Measurements from ENCODE around the gene ZNF283.
"Not testable (repeated sequence)": the region's sequence is repeated elsewhere in the genome, so short reads cannot be mapped to it uniquely, and the experiment has no call there.

The ZNF283 gene

DNA sequence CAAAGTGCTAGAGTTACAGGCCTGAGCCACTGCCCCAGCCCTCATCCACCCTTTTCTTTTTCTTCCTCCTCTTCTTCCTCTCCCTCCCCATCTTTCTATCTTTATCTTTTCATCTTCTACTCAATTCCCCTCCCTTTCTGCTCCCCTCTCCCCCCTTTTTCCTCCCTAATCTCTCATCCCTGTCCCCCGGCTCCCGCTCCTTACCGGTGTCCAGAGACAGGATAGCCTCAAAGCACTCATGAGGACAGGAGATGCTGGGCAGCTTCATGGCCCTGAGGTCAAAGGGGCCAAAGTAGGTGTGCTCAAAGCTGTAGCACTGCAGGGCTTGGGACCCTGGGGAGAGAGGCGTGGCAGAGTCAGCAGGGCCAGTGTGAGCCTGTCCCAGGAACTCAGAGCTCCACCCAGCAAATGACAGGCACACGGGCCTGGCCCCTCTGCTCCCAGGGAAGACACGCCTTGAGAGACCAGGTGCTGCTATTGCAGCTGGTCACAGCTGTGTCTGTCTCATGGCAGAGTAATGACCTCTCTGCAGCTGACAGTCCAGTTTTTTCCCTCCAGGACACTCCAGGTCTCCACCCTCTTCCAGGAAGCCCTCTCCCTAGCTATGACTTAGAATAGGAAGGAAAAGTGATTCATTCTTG, 27.5 kb upstream of the ZNF283 start:
- no peak for DNase-seq (ENCODE audit: low read depth in 2 of 2, low spot score in 1 of 2)

DNA sequence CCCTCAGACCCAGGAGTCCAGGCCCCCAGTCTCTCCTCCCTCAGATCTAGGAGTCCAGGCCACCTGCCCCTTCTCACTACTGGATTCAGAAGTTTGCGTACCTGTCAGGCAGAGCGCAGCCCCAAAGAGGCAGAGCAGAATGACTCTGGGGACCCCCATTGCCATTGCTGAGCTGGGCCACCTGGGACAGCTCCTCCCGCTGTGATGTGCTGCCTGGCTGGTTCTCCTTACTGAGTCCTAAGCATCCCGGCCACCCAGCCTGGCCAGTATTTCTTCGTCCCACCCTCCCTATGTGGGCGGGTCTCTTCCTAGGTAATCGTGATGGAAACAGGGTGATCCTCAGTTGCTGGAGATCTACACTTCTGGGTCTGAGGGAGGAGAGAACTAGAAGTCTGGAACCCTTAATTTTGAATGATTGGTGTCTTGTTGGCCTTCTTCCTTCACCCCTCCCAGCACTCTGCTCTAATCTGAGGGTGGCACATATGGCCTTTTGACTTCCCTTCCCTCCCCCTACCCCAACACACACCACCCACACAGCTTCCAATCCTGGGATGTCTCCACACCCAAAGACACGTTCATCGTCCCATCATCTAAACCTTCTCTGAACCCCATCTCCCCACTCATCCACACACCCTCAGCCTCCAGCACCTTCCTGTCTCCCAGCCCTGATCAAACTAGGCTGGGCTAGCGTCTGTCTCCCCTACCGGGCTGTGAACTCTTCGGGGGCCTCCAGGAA, 24.7 kb upstream of the ZNF283 start, which contains the start of gene LYPD5:
Gene LYPD5 (minus strand): TSS at position 232 of the 736 bp plus-strand sequence. CDS start 67 bp downstream, at position 165.
- DNase-seq (ENCODE audit: low read depth in 2 of 2, low spot score in 1 of 2): no peak

DNA sequence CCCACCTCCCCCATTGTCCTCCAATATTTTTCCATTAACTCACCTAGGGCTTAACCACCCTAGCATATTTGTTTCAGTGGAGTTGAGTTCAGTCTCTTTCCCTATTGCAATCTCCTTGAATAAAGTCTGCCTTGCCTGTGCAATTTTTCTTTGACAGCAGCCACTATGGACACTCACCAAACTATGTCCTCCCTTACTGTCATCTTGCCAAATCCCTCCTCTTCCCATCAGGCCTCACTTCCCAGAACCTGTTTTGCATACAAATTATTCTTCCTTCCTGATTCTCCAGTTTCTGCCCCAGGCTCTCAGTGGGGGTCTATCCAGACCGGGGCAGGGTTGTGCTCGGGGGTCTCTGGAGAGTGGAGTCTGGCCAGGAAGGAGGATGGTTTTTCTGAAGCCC, 22.7 kb upstream of the ZNF283 start:
- DNase-seq (ENCODE audit: low read depth in 2 of 2, low spot score in 1 of 2): no peak

DNA sequence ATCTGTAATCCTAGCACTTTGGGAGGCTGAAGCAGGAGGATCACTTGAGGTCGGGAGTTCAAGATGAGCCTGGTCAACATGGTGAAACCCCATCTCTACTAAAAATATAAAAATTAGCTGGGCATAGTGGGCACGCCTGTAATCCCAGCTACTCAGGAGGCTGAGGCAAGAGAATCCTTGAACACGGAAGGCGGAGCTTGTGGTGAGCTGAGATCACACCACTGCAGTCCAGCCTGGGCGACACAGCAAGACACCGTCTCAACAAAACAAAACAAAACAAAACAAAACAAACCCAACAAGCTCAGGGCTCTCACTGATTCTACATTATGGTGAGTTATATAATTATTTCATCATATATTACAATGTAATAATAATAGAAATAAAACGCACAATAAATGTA, 20.7 kb upstream of the ZNF283 start:
- not testable (repeated sequence) for DNase-seq (ENCODE audit: low read depth in 2 of 2, low spot score in 1 of 2)

DNA sequence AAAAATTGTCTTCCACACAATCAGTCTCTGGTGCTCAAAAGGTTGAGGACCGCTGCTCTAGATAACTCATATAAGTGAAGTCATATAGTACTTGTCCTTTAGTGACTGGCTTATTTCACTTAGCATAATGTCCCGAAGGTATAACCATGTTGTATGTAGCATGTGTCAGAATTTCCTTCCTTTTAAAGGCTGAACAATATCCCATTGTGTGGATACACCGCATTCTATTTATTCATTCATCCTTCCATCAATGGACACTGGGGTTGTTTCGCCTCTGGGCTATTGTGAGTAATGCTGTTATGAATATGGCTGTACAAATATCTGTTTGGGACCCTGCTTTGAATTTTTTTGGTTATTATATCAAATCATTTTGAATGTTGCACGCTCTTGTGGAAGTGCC, 20.3 kb upstream of the ZNF283 start:
- no peak for DNase-seq (ENCODE audit: low read depth in 2 of 2, low spot score in 1 of 2)

DNA sequence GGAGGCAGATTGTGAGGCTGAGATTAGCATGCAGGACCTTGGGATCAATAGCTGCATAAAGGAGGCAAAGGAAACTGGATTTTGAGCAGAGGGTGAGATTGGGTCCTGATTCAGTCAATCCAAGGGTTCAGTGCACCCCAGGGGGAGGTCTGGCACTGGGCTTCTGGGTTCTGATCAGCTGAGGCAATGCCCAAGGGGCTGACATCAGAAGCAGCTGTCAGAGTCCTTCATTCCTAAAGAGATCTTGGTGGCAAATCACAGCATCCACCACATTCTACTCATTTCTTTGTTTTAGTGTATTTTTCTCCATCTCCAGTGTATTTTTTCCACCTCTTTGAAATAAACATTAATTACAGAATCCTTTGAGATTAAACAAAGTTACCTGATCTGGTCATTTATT, 19.5 kb upstream of the ZNF283 start:
- no peak for DNase-seq (ENCODE audit: low read depth in 2 of 2, low spot score in 1 of 2)

DNA sequence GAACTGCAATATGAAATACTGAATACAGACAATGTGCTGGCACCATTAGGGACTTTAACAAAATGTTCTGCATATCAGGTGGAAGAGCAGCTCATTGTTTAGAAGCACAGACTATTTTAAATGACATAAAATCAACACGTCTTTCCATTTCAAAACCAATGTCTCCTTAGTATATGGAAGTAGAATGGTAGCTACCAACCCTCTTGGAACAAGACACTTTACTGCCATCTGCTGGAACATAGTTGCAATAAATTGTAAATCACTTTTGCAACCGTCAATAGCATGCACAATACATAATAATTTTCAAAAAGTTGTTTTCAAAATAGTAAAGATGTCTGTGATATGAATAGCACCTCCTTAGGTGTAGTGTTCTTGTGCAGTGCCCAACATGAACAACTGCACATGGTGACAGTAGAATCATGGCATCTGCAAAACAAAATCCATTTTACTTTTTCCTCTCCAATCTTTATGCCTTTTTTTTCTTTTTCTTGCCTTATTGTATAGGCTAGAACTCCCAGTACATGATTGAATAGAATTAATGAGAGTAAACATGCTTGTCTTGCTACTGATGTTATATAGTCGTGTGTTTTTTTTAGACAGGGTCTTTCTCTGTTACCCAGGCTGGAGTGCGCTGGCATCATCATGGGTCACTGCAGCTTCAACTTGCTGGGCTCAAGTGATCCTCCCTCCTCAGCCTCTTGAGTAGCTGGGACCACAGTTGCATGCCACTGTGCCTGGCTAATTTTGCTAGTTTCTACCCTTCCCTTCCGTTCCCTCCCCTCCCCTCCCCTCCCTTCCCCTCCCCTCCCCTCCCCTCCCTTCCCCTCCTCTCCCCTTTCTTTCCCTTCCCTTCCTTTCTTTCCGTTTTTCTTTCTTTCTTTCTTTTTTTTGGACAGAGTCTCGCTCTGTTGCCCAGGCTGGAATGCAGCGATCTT, 17.1 kb upstream of the ZNF283 start:
- no peak for DNase-seq (ENCODE audit: low read depth in 2 of 2, low spot score in 1 of 2)

DNA sequence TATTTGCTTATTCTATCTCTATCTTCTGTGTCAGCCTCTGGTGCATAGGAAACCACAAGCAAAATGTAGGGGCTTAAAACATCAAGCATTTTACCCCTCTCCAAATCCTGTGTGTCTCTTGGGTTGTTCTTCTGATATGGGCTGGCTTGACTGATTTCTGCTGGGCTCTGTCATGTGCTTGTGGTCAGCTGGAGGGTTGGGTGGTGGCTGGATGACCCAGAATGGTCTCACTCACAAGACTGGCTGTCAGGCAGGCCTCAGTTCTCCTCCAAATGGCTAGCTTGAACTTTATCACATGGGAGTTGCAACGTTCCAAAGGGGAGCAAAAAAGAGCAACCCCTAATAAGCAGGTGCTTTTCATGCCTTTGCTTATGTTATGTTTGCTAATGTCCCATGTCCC, 15.3 kb upstream of the ZNF283 start:
- DNase-seq (ENCODE audit: low read depth in 2 of 2, low spot score in 1 of 2): no peak

DNA sequence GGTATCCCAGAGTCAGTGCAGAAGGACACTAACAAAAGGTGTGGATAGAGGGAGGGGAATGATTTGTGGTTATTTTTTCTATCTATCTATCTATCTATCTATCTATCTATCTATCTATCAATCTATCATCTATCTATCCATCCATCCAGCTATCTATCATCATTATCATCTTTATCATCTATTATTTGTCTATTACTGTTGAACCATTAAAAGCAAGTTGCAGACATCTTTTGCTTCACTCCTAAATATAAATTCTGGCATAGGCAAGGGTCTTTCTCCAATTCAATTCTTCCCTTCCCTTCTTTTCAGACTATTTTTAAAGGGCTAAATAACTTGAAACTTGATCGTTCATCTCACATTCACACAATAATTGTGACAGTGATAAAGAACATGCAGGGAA, 14.9 kb upstream of the ZNF283 start:
- no peak for DNase-seq (ENCODE audit: low read depth in 2 of 2, low spot score in 1 of 2)

DNA sequence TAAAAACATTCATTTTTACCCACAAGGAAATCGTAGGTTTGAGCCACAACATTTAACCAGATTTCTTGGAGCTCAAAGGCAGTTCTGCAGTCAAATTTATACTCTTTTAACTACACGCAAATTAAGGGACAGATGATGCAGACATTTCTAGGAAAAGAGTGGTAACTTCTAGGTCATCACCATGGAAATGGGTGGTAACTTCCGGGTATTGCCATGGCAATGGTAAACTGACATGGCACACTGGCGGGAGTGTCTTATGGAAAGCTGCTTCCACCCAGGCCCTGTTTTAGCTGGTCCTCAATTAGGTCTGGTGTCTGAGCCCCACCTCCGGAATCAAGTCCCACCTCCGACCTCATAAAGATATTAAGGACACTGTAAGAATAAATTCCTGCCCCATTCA, 14.4 kb upstream of the ZNF283 start:
- no peak for DNase-seq (ENCODE audit: low read depth in 2 of 2, low spot score in 1 of 2)

DNA sequence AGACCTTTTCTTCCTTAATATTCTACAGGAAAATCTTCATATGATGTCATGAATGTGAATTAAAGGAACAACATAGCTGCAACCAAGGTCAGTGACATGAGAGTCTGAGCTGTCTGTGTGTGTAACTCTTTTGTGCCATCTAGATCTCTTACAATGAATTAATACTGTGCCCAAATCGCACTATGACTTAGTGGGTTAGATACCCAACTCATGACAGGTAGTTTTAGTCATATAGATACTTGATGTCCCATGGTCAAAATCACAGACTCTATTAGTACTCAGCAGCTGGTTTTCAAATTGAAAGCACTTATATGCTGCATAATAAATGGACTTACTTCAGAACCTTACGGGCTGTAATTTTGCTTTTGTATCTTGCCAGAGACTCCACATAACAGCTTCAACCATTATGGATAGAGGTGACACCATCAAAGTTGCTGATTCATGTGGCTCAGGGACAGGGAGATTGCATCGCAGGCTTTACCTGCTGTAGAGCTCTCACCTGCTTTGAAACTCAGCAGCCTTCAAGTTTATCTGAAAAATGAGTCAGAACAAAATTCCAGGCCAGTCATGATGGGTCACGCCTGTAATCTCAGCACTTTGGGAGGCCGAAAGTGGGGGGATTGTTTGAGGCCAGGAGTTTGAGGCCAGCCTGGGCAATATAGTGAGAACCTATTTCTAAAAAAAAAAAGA, 12.3 kb upstream of the ZNF283 start:
- DNase-seq (ENCODE audit: low read depth in 2 of 2, low spot score in 1 of 2): no peak

DNA sequence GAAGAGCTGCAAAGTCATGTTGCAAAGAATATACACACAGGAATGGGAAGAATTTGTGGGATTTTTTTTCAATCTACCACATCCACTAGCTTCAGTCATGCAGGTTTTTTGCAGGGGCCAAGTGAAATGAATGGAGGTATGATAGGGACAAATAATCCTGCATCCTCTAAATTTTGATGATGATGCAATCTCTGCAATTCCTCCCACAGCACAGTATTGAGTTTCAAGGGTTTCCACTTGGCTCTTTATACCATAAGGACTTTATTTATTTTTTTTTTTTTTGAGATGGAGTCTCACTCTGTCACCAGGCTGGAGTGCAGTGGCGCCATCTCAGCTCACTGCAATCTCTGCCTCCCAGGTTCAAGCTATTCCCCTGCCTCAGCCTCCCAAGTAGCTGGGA, 9.7 kb upstream of the ZNF283 start:
- DNase-seq (ENCODE audit: low read depth in 2 of 2, low spot score in 1 of 2): not testable (repeated sequence)

DNA sequence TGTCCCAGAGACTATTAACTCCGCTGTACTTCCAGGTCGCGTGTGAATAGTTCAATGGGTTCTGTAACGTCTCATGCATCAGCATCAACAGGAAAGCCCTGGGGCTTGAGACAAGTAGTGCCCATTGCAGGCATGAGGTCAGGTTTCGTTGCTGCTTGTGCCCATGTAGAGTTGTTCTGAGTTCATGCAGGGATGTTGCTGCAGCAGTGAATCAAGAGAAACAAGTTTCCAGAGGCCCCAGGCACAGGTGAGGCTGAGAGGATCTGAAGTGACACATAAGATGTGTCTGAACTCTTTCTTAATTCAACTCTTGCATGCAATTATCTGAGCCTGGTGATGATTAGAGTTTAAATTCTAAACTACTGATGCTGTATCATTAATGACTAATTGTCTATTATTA, 8.6 kb upstream of the ZNF283 start:
- DNase-seq (ENCODE audit: low read depth in 2 of 2, low spot score in 1 of 2): no peak

DNA sequence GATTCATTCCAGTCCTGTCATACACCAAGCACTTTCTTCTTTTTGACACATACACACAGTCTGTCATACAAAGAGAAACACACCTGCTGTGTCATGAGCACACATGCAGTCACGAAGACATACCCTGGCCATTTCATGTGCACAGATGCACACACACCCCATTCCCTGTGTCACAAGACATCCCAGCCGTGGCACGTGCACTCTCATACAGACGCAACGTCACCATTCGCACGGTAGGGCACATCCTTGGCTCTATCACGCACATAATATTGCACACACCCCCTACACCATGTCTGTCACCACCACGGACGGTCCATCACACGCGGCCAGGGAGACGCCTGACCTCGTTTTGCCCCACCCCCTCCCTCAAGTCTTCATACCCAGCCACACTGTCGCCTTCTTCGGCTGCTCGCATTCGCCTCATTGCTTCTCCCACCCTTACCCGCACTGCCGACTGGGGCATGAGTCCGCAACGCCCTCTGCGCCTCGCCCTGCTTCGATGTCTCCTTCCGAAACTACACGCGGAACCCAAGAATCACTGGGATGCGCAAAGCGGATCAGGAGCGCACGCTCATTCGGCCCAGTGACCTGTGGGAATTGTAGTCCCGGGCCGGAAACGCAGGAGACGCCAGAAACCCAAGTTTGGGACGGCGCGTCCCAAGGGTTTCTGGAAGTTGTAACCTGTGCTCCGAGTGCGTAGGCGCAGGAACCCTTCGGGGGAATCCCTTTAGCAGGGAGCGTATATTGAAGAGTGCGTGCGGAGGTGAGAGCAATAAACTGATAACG, 6.8 kb upstream of the ZNF283 start:
- no peak for DNase-seq (ENCODE audit: low read depth in 2 of 2, low spot score in 1 of 2)

DNA sequence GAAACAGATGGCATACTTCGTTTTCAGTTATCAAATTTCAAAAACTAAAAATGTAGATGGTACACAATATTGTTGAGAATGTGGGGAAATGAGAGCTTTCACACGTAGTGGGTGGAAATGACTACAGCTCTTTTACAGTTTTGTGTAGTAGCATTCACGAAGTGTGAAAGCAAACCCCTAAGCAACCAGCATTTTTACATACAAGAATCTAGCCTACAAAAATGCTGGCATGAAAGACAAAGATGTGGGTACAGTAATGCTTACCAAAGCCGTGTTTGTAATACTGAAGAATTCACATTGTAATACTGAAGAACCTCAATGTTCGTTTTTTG, 6.3 kb upstream of the ZNF283 start:
- no peak for DNase-seq (ENCODE audit: low read depth in 2 of 2, low spot score in 1 of 2)

DNA sequence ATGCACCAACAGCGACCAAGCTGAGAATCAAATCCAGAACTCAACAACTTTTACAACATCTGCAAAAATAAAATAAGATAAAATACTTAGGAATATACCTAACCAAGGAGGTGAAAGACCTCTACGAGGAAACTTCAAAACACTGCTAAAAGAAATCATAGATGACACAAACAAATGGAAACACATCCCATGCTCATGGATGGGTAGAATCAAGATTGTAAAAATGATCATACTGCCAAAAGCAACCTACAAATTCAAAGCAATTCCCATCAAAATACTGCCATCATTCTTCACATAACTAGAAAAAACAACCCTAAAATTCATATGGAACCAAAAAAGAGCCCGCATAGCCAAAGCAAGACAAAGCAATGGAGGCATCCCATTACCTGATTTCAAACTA, 3.3 kb upstream of the ZNF283 start:
- not testable (repeated sequence) for DNase-seq (ENCODE audit: low read depth in 2 of 2, low spot score in 1 of 2)

DNA sequence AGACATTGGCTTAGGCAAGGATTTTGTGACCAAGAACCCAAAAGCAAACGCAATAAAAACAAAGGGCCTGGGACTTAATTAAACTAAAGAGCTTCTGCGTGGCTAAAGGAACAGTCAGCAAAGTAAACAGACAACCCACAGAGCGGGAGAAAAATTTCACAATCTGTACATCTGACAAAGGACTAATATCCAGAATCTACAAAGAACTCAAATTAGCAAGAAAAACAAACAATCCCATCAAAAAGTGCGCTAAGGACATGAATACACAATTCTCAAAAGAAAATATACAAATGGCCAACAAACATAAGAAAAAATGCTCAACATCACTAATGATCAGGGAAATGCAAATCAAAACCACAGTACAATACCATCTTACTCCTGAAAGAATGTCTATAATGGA, 2.5 kb upstream of the ZNF283 start:
- DNase-seq (ENCODE audit: low read depth in 2 of 2, low spot score in 1 of 2): not testable (repeated sequence)

DNA sequence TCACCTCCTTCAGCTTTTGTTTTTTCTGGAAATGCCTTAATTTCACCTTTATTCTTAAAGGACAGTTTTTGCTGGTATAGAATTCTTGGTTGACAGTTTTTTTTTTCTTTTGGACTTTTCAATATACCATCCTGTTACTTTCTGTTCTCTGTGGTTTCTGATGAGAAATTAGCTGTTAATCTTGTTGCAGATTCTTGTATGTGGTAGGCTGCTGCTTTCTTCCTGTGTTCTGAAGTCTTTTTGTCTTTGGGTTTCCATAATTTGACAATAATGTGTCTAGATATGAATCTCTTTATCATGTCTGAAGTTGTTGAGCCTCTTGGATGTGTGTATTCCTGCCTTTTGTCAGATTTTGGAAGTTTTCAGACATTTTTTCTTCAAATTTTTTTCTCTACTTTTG, 12.0 kb downstream of the ZNF283 start:
- DNase-seq (ENCODE audit: low read depth in 2 of 2, low spot score in 1 of 2): no peak

DNA sequence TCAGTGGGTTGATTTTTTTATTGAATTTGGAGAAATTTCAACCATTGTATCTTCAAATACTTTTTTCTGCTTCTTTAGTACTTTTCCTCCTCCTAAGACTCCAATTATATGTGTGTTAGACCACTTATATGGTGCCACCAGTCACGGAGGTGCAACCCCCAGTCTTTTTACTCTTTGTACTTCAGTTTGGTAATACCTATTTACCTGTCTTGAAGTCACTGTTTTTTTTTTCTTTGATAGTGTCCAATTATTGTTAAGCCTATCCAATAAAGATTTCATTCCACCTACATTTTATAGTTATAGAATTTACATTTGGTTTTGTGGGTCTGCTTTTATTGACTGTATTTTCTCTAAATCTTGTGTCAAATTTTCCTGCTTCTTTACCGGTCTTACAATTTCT, 14.9 kb downstream of the ZNF283 start:
- DNase-seq (ENCODE audit: low read depth in 2 of 2, low spot score in 1 of 2): no peak

DNA sequence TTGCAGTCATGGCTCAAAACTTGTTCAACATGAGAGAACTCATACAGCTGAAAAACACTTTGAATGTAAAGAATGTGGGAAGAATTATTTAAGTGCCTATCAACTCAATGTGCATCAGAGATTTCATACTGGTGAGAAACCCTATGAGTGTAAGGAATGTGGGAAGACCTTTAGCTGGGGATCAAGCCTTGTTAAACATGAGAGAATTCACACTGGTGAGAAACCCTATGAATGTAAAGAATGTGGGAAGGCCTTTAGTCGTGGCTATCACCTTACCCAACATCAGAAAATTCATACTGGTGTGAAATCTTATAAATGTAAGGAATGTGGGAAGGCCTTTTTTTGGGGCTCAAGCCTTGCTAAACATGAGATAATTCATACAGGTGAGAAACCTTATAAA, 20.1 kb downstream of the ZNF283 start:
- DNase-seq (ENCODE audit: low read depth in 2 of 2, low spot score in 1 of 2): no peak

DNA sequence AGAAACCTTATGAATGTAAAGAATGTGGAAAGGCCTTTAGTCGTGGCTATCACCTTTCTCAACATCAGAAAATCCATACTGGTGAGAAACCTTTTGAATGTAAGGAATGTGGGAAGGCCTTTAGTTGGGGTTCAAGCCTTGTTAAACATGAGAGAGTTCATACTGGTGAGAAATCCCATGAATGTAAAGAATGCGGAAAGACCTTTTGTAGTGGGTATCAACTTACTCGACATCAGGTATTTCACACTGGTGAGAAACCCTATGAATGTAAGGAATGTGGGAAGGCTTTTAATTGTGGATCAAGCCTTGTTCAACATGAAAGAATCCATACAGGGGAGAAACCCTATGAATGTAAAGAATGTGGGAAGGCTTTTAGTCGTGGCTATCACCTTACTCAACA, 20.8 kb downstream of the ZNF283 start:
- no peak for DNase-seq (ENCODE audit: low read depth in 2 of 2, low spot score in 1 of 2)

Measured in stimulated activated CD8-positive, alpha-beta memory T cell treated with anti-CD3 and anti-CD28 coated beads, Interleukin-4, amount 100 ng/mL, for 4 hours (primary cell).